ENCODE results near the gene PCDHA13.
A peak's percentile ranks its signal among the peaks of the same experiment; 100 is the strongest.
"Not testable (repeated sequence)": the region's sequence is repeated elsewhere in the genome, so short reads cannot be mapped to it uniquely, and the experiment has no call there.

PCDHA13 gene

DNA sequence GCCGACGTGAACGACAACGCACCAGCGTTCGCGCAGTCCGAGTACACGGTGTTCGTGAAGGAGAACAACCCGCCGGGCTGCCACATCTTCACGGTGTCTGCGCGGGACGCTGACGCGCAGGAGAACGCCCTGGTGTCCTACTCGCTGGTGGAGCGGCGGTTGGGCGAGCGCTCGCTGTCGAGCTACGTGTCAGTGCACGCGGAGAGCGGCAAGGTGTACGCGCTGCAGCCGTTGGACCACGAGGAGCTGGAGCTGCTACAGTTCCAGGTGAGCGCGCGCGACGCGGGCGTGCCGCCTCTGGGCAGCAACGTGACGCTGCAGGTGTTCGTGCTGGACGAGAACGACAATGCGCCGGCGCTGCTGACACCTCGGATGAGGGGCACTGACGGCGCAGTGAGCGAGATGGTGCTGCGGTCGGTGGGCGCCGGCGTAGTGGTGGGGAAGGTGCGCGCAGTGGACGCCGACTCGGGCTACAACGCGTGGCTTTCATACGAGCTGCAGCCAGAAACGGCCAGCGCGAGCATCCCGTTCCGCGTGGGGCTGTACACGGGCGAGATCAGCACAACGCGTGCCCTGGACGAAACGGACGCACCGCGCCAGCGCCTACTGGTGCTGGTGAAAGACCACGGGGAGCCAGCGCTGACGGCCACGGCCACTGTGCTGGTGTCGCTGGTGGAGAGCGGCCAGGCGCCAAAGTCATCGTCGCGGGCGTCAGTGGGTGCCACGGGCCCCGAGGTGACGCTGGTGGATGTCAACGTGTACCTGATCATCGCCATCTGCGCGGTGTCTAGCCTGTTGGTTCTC lies 31.9 kb upstream of the PCDHA13 start:
- not testable (repeated sequence) for H3K36me3 ChIP-seq (ENCODE audit: control insufficient read depth in 1 of 2, insufficient read depth in 2 of 2, low read length in 2 of 2); H3K27me3 ChIP-seq (ENCODE audit: control insufficient read depth in 1 of 2, insufficient read depth in 2 of 2, low read length in 2 of 2); H3K27ac ChIP-seq (ENCODE audit: low read depth, low read length); H3K4me3 ChIP-seq (ENCODE audit: low read depth in 1 of 2, low read length in 2 of 2); H3K9ac ChIP-seq (ENCODE audit: low read depth in 1 of 2, low read length in 2 of 2); H3K4me1 ChIP-seq (ENCODE audit: control insufficient read depth in 1 of 2, insufficient read depth in 2 of 2, low read length in 2 of 2)
- peaks cover 0 to 14% of the 10 kb centered on the region in 2 donors for H3K9me3 ChIP-seq (ENCODE audit: control insufficient read depth in 1 of 2, low read length in 2 of 2)

DNA sequence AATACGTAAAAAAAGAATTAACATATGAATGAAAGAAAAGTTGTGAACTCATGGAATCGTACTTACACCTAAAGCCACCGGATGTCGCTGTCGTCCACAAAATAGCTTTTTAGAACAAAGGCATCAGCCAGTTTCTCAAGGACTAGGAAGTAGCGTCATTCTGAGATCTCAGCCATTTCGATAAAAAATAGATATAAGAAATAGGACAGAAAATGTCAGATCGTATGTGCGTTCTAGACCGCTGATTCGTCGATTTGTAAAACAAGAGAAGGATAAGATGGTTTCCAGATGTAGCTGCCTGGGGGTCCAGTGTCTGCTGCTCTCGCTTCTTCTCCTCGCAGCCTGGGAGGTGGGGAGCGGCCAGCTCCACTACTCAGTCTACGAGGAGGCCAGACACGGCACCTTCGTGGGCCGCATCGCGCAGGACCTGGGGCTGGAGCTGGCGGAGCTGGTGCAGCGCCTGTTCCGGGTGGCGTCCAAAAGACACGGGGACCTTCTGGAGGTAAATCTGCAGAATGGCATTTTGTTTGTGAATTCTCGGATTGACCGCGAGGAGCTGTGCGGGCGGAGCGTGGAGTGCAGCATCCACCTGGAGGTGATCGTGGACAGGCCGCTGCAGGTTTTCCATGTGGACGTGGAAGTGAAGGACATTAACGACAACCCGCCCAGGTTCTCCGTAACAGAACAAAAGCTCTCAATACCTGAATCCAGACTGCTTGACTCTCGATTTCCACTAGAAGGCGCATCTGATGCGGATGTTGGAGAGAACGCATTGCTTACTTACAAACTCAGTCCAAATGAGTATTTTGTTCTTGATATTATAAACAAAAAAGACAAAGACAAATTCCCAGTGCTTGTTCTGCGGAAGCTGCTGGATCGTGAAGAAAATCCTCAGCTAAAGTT lies 25.9 kb upstream of the PCDHA13 start, which contains the start of gene PCDHA10:
Gene PCDHA10 (plus strand): TSS at position 126 of the 903 bp plus-strand sequence. CDS start 152 bp downstream, at position 278.
- peak within 1 kb of the TSS; percentile 22 to 43 for H3K4me3 ChIP-seq (ENCODE audit: low read depth in 1 of 2, low read length in 2 of 2)
- no peaks in the 10 kb centered on the region for H3K4me1 ChIP-seq (ENCODE audit: control insufficient read depth in 1 of 2, insufficient read depth in 2 of 2, low read length in 2 of 2)
- H3K36me3 ChIP-seq (ENCODE audit: control insufficient read depth in 1 of 2, insufficient read depth in 2 of 2, low read length in 2 of 2): no peaks in the 10 kb centered on the region
- H3K27me3 ChIP-seq (ENCODE audit: control insufficient read depth in 1 of 2, insufficient read depth in 2 of 2, low read length in 2 of 2): no peaks in the 10 kb centered on the region
- no peak within 1 kb of the TSS for H3K27ac ChIP-seq (ENCODE audit: low read depth, low read length)
- H3K9ac ChIP-seq (ENCODE audit: low read depth in 1 of 2, low read length in 2 of 2): no peak within 1 kb of the TSS
- peaks cover 15 to 27% of the 10 kb centered on the region in 2 donors for H3K9me3 ChIP-seq (ENCODE audit: control insufficient read depth in 1 of 2, low read length in 2 of 2)

DNA sequence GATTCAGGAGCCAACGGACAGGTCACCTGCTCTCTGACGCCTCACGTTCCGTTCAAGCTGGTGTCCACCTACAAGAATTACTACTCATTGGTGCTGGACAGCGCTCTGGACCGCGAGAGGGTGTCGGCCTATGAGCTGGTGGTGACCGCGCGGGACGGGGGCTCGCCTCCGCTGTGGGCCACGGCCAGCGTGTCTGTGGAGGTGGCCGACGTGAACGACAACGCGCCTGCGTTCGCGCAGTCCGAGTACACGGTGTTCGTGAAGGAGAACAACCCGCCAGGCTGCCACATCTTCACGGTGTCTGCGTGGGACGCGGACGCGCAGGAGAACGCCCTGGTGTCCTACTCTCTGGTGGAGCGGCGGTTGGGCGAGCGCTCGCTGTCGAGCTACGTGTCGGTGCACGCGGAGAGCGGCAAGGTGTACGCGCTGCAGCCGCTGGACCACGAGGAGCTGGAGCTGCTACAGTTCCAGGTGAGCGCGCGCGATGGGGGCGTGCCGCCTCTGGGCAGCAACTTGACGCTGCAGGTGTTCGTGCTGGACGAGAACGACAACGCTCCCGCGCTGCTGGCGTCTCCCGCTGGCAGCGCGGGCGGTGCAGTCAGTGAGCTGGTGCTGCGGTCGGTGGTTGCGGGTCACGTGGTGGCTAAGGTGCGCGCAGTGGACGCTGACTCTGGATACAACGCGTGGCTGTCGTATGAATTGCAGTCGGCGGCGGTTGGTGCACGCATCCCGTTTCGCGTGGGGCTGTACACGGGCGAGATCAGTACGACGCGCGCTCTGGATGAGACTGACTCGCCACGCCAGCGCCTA lies 24.5 kb upstream of the PCDHA13 start:
- Histone ChIP-seq H3K27ac (ENCODE audit: low read depth, low read length) (no peak overlapping the region), H3K27me3 (ENCODE audit: control insufficient read depth in 1 of 2, insufficient read depth in 2 of 2, low read length in 2 of 2) (no peaks in the 10 kb centered on the region), H3K36me3 (ENCODE audit: control insufficient read depth in 1 of 2, insufficient read depth in 2 of 2, low read length in 2 of 2) (no peaks in the 10 kb centered on the region), H3K4me3 (ENCODE audit: low read depth in 1 of 2, low read length in 2 of 2) (no peak overlapping the region), H3K4me1 (ENCODE audit: control insufficient read depth in 1 of 2, insufficient read depth in 2 of 2, low read length in 2 of 2) (no peaks in the 10 kb centered on the region), H3K9me3 (ENCODE audit: control insufficient read depth in 1 of 2, low read length in 2 of 2) (peaks cover 28 to 32% of the 10 kb centered on the region in 2 donors), H3K9ac (ENCODE audit: low read depth in 1 of 2, low read length in 2 of 2) (no peak overlapping the region)

DNA sequence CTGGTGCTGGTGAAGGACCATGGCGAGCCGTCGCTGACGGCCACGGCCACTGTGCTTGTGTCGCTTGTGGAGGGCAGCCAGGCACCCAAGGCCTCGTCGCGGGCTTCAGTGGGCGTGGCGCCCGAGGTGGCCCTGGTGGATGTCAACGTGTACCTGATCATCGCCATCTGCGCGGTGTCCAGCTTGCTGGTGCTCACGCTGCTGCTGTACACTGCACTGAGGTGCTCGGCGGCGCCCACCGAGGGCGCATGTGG lies 24.0 kb upstream of the PCDHA13 start:
- H3K9ac ChIP-seq (ENCODE audit: low read depth in 1 of 2, low read length in 2 of 2): no peak overlapping the region
- H3K27me3 ChIP-seq (ENCODE audit: control insufficient read depth in 1 of 2, insufficient read depth in 2 of 2, low read length in 2 of 2): no peaks in the 10 kb centered on the region
- H3K9me3 ChIP-seq (ENCODE audit: control insufficient read depth in 1 of 2, low read length in 2 of 2): peaks cover 30 to 37% of the 10 kb centered on the region in 2 donors
- H3K4me3 ChIP-seq (ENCODE audit: low read depth in 1 of 2, low read length in 2 of 2): no peak overlapping the region
- H3K4me1 ChIP-seq (ENCODE audit: control insufficient read depth in 1 of 2, insufficient read depth in 2 of 2, low read length in 2 of 2): no peaks in the 10 kb centered on the region
- H3K36me3 ChIP-seq (ENCODE audit: control insufficient read depth in 1 of 2, insufficient read depth in 2 of 2, low read length in 2 of 2): no peaks in the 10 kb centered on the region
- no peak overlapping the region for H3K27ac ChIP-seq (ENCODE audit: low read depth, low read length)

DNA sequence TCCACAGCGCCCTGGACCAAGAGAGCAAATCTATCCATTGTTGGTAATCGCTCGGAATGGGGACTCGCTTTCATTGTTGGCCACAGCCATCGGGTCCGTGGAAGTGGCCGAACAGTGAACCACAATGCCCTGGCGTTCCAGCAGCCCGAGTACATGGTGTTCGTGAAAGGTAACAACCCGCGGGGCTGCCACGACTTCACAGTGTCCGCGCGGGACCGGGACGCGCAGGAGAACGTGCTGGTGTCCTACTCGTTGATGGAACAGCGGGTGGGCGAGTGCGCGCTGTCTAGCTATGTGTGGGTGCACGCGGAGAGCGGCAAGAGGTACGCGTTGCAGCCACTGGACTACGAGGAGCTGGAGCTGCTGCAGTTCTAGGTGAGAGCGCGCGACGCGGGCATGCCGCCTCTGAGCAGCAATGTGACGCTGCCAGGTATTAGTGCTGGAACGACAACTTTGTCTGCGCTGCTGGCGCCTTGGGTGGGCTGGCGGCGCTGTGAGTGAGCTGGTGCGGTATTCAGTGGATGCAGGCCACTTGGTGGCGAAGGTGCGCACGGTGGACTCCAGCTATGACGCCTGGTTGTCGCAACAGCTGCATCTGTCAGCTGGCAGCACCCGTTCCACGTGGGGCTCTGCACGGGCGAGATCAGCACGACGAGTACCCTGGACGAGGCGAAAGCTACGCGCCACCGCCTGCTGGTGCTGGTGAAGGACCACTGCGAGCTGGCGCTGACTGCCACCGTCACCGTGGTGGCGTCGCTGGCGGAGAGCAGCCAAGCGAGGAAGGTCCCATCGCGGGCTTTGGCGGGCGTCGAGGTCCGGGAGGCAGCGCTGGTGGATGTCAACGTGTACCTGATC lies 19.3 kb upstream of the PCDHA13 start:
- H3K4me1 ChIP-seq (ENCODE audit: control insufficient read depth in 1 of 2, insufficient read depth in 2 of 2, low read length in 2 of 2): no peaks in the 10 kb centered on the region
- H3K9ac ChIP-seq (ENCODE audit: low read depth in 1 of 2, low read length in 2 of 2): no peak overlapping the region
- no peak overlapping the region for H3K4me3 ChIP-seq (ENCODE audit: low read depth in 1 of 2, low read length in 2 of 2)
- peaks cover 17 to 21% of the 10 kb centered on the region in 2 donors for H3K9me3 ChIP-seq (ENCODE audit: control insufficient read depth in 1 of 2, low read length in 2 of 2)
- no peaks in the 10 kb centered on the region for H3K27me3 ChIP-seq (ENCODE audit: control insufficient read depth in 1 of 2, insufficient read depth in 2 of 2, low read length in 2 of 2)
- no peak overlapping the region for H3K27ac ChIP-seq (ENCODE audit: low read depth, low read length)
- no peaks in the 10 kb centered on the region for H3K36me3 ChIP-seq (ENCODE audit: control insufficient read depth in 1 of 2, insufficient read depth in 2 of 2, low read length in 2 of 2)

DNA sequence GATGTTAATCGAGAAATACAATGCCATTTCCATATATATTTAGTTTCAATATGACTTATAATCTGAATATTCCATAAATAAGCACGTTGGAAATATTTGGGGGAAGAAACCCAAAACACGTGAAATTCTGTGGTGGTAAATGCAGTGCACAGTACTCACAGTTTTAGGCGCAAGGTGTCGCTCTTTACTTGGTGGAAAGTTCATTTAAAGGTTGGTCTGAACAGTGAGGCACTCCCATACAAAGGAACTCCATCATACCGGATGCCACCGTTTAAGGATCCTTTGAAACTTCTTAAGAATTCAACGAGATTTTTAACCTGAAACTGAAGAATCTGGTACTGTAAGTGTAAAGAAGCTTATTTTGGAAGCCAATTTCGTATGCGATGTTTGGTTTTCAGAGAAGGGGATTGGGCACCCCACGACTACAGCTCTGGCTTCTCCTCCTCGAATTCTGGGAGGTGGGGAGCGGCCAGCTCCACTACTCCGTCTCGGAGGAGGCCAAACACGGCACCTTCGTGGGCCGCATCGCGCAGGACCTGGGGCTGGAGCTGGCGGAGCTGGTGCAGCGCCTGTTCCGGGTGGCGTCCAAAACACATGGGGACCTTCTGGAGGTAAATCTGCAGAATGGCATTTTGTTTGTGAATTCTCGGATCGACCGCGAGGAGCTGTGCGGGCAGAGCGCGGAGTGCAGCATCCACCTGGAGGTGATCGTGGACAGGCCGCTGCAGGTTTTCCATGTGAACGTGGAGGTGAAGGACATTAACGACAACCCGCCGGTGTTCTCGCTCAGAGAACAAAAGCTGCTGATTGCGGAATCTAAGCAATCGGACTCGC lies 13.0 kb upstream of the PCDHA13 start, which contains the start of gene PCDHA11:
Gene PCDHA11 (plus strand): TSS at position 237 of the 834 bp plus-strand sequence. CDS start 147 bp downstream, at position 384.
- no peaks in the 10 kb centered on the region for H3K4me1 ChIP-seq (ENCODE audit: control insufficient read depth in 1 of 2, insufficient read depth in 2 of 2, low read length in 2 of 2)
- peak within 1 kb of the TSS in 1 of 2 donors; percentile 14 for H3K4me3 ChIP-seq (ENCODE audit: low read depth in 1 of 2, low read length in 2 of 2)
- peaks cover 6 to 22% of the 10 kb centered on the region in 2 donors for H3K9me3 ChIP-seq (ENCODE audit: control insufficient read depth in 1 of 2, low read length in 2 of 2)
- no peaks in the 10 kb centered on the region for H3K27me3 ChIP-seq (ENCODE audit: control insufficient read depth in 1 of 2, insufficient read depth in 2 of 2, low read length in 2 of 2)
- H3K27ac ChIP-seq (ENCODE audit: low read depth, low read length): no peak within 1 kb of the TSS
- H3K9ac ChIP-seq (ENCODE audit: low read depth in 1 of 2, low read length in 2 of 2): no peak within 1 kb of the TSS
- no peaks in the 10 kb centered on the region for H3K36me3 ChIP-seq (ENCODE audit: control insufficient read depth in 1 of 2, insufficient read depth in 2 of 2, low read length in 2 of 2)

DNA sequence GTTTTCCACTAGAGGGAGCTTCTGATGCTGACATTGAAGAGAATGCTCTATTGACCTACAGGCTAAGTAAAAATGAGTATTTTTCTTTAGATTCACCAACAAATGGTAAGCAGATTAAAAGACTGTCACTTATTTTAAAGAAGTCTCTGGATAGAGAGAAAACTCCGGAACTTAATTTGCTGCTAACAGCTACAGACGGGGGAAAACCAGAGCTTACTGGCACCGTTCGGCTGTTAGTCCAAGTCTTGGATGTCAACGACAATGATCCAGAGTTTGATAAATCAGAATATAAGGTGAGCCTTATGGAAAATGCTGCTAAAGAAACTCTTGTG lies 12.4 kb upstream of the PCDHA13 start:
- Histone ChIP-seq H3K36me3 (ENCODE audit: control insufficient read depth in 1 of 2, insufficient read depth in 2 of 2, low read length in 2 of 2) (no peaks in the 10 kb centered on the region), H3K4me1 (ENCODE audit: control insufficient read depth in 1 of 2, insufficient read depth in 2 of 2, low read length in 2 of 2) (no peaks in the 10 kb centered on the region), H3K27me3 (ENCODE audit: control insufficient read depth in 1 of 2, insufficient read depth in 2 of 2, low read length in 2 of 2) (no peaks in the 10 kb centered on the region), H3K4me3 (ENCODE audit: low read depth in 1 of 2, low read length in 2 of 2) (no peak overlapping the region), H3K9ac (ENCODE audit: low read depth in 1 of 2, low read length in 2 of 2) (no peak overlapping the region), H3K9me3 (ENCODE audit: control insufficient read depth in 1 of 2, low read length in 2 of 2) (peaks cover 6 to 22% of the 10 kb centered on the region in 2 donors), H3K27ac (ENCODE audit: low read depth, low read length) (no peak overlapping the region)

DNA sequence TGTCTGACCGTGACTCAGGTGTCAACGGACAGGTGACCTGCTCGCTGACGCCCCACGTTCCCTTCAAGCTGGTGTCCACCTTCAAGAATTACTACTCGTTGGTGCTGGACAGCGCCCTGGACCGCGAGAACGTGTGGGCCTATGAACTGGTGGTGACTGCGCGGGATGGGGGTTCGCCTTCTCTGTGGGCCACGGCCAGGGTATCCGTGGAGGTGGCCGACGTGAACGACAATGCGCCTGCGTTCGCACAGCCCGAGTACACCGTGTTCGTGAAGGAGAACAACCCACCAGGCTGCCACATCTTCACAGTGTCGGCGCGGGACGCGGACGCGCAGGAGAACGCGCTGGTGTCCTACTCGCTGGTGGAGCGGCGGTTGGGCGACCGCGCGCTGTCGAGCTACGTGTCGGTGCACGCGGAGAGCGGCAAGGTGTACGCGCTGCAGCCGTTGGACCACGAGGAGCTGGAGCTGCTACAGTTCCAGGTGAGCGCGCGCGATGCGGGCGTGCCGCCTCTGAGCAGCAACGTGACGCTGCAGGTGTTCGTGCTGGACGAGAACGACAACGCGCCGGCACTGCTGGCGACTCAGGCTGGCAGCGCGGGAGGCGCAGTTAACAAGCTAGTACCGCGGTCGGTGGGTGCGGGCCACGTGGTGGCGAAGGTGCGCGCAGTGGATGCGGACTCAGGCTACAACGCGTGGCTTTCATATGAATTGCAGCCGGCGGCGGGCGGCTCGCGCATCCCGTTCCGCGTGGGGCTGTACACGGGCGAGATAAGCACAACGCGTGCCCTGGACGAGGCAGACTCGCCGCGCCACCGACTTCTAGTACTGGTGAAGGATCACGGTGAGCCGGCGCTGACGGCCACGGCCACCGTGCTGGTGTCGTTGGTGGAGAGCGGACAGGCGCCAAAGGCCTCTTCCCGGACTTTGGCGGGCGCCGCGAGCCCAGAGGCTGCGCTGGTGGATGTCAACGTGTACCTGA lies 11.4 kb upstream of the PCDHA13 start:
- H3K4me1 ChIP-seq (ENCODE audit: control insufficient read depth in 1 of 2, insufficient read depth in 2 of 2, low read length in 2 of 2): no peaks in the 10 kb centered on the region
- no peak overlapping the region for H3K27ac ChIP-seq (ENCODE audit: low read depth, low read length)
- H3K27me3 ChIP-seq (ENCODE audit: control insufficient read depth in 1 of 2, insufficient read depth in 2 of 2, low read length in 2 of 2): no peaks in the 10 kb centered on the region
- H3K9me3 ChIP-seq (ENCODE audit: control insufficient read depth in 1 of 2, low read length in 2 of 2): peaks cover 6 to 22% of the 10 kb centered on the region in 2 donors
- H3K36me3 ChIP-seq (ENCODE audit: control insufficient read depth in 1 of 2, insufficient read depth in 2 of 2, low read length in 2 of 2): no peaks in the 10 kb centered on the region
- no peak overlapping the region for H3K9ac ChIP-seq (ENCODE audit: low read depth in 1 of 2, low read length in 2 of 2)
- H3K4me3 ChIP-seq (ENCODE audit: low read depth in 1 of 2, low read length in 2 of 2): no peak overlapping the region
